H1 (cell line): ENCODE results near the gene LRRC43. TPM values are rescaled to one million over a fixed set of nuclear protein-coding genes. Genes with fewer than 3 reads are reported as not detected.

Experiments
- CTCF ChIA-PET: fragments of 300-600 bp; sonication (Branson Sonifier 250); formaldehyde crosslinking; loops from one replicate; lab custom pipeline; 2021; ENCODE audit not compliant: partially characterized antibody; lab: Charles Lee
- POLR2A ChIA-PET: fragments of 300-600 bp; sonication (Branson Sonifier 250); formaldehyde crosslinking; loops from one replicate; lab custom pipeline; 2021; ENCODE audit warnings: inconsistent platforms; ENCODE audit not compliant: partially characterized antibody; lab: Charles Lee
- DNase-seq, 2 experiments: peaks; one replicate each; pipeline versions ENCODE4 v3.0.0 to v3.0.0-alpha.2; 2010 to 2022; ENCODE audit warnings: low spot score in 2 of 2, low read depth in 1 of 2, mixed read lengths in 1 of 2
- FAIRE-seq: peaks from 2 replicates; lab custom pipeline; 2011; peaks lifted over from hg19 to GRCh38; lab: Jason Lieb, UNC
- H2AFZ ChIP-seq: 2 replicates; pipeline ENCODE4 v1.8.1; 2012; ENCODE audit warnings: low read length, inconsistent platforms
- H2AK5ac ChIP-seq: 2 replicates; pipeline ENCODE4 v1.6.1; 2013; ENCODE audit warnings: low read depth, low read length
- H2BK120ac ChIP-seq: replicated peaks from 2 replicates; pipeline ENCODE3; 2013; ENCODE audit warnings: low read depth, low read length, inconsistent platforms
- H2BK12ac ChIP-seq: 2 replicates; pipeline ENCODE4 v1.6.1; 2013; ENCODE audit warnings: low read depth, low read length
- H2BK15ac ChIP-seq: 2 replicates; pipeline ENCODE4 v1.6.1; 2013; ENCODE audit warnings: low read length
- H2BK20ac ChIP-seq: 2 replicates; pipeline ENCODE4 v1.6.1; 2013; ENCODE audit warnings: low read length
- H2BK5ac ChIP-seq: 2 replicates; pipeline ENCODE4 v1.6.1; 2013; ENCODE audit warnings: low read depth, low read length
- H3K14ac ChIP-seq: 2 replicates; pipeline ENCODE4 v1.6.1; 2013; ENCODE audit warnings: inconsistent platforms; ENCODE audit not compliant: insufficient read length
- H3K18ac ChIP-seq: 2 replicates; pipeline ENCODE4 v1.6.1; 2013; ENCODE audit warnings: low read length; ENCODE audit errors: extremely low read depth
- H3K23ac ChIP-seq: 2 replicates; pipeline ENCODE4 v1.6.1; 2013; ENCODE audit warnings: inconsistent platforms; ENCODE audit not compliant: insufficient read length
- H3K23me2 ChIP-seq: 2 replicates; pipeline ENCODE4 v1.6.1; 2013; ENCODE audit warnings: low read depth, low read length
- H3K27ac ChIP-seq: 2 replicates; pipeline ENCODE4 v1.6.1; 2011; ENCODE audit warnings: low read depth, low read length, inconsistent platforms
- H3K27me3 ChIP-seq, 4 experiments: replicated peaks in 1 of 4; 1 replicate in 1 of 4; 2 replicates in 3 of 4; pipeline versions ENCODE4 v1.6.1 to v1.8.1; 2011 to 2013; ENCODE audit warnings: low read length in 3 of 4, mild to moderate bottlenecking in 3 of 4, inconsistent platforms in 2 of 4, mixed read lengths in 2 of 4, moderate library complexity in 1 of 4; ENCODE audit not compliant: control insufficient read depth in 3 of 4, insufficient read depth in 3 of 4; ENCODE audit errors: extremely low read depth in 1 of 4
- H3K36me3 ChIP-seq, 4 experiments: 2 replicates each; pipeline versions ENCODE4 v1.6.1 to v1.8.1; 2011 to 2013; ENCODE audit warnings: mild to moderate bottlenecking in 4 of 4, low read length in 3 of 4, moderate library complexity in 2 of 4, control low read depth in 1 of 4, inconsistent platforms in 1 of 4; ENCODE audit not compliant: insufficient read depth in 4 of 4, control insufficient read depth in 2 of 4
- H3K4ac ChIP-seq: replicated peaks from 2 replicates; pipeline ENCODE3; 2013; ENCODE audit warnings: low read length, low read depth, mixed read lengths, inconsistent platforms; ENCODE audit not compliant: insufficient read length
- H3K4me1 ChIP-seq, 4 experiments: replicated peaks in 1 of 4; 1 replicate in 1 of 4; 2 replicates in 3 of 4; pipeline versions ENCODE4 v1.6.1 to v1.8.1; 2011 to 2013; ENCODE audit warnings: low read length in 3 of 4, inconsistent platforms in 2 of 4, mixed read lengths in 1 of 4; ENCODE audit not compliant: insufficient read depth in 4 of 4, control insufficient read depth in 3 of 4
- H3K4me2 ChIP-seq, 2 experiments: 2 replicates each; pipeline versions ENCODE4 v1.6.1 to v1.8.1; 2011 to 2013; ENCODE audit warnings: low read depth in 2 of 2, low read length in 2 of 2, control low read depth in 1 of 2, inconsistent platforms in 1 of 2, mild to moderate bottlenecking in 1 of 2; ENCODE audit not compliant: insufficient read depth in 1 of 2
- H3K4me3 ChIP-seq, 4 experiments: fragments of 200-600, 300-600 bp in 1 of 4; sonication (generic), shearing (Covaris generic), sonication (Bioruptor Twin) in 1 of 4; 2 replicates each; pipeline versions ENCODE4 v1.5.1 to v1.8.1; 2011 to 2016; ENCODE audit warnings: low read length in 4 of 4, low read depth in 3 of 4, control low read depth in 2 of 4, inconsistent platforms in 2 of 4, mild to moderate bottlenecking in 2 of 4, mixed read lengths in 1 of 4, moderate library complexity in 1 of 4; ENCODE audit not compliant: insufficient read depth in 2 of 4; ENCODE audit errors: extremely low read depth in 1 of 4
- H3K56ac ChIP-seq: replicated peaks from 2 replicates; pipeline ENCODE3; 2013; ENCODE audit warnings: low read depth, mild to moderate bottlenecking, mixed read lengths, low read length, inconsistent platforms; ENCODE audit not compliant: insufficient read length
- H3K79me1 ChIP-seq: 2 replicates; pipeline ENCODE4 v1.6.1; 2013; ENCODE audit warnings: low read depth, low read length, control low read depth
- H3K79me2 ChIP-seq, 2 experiments: 2 replicates each; pipeline versions ENCODE4 v1.6.1 to v1.8.1; 2012 to 2013; ENCODE audit warnings: low read length in 2 of 2, mild to moderate bottlenecking in 2 of 2, inconsistent platforms in 1 of 2; ENCODE audit not compliant: insufficient read depth in 2 of 2, control insufficient read depth in 1 of 2
- H3K9ac ChIP-seq, 4 experiments: replicated peaks in 1 of 4; 1 replicate in 1 of 4; 2 replicates in 3 of 4; pipeline versions ENCODE4 v1.6.1 to v1.8.1; 2011 to 2013; ENCODE audit warnings: low read depth in 3 of 4, low read length in 3 of 4, control low read depth in 2 of 4, mild to moderate bottlenecking in 2 of 4, moderate library complexity in 2 of 4, inconsistent platforms in 1 of 4; ENCODE audit errors: extremely low read depth in 1 of 4
- H3K9me3 ChIP-seq, 2 experiments: 2 replicates each; pipeline versions ENCODE4 v1.6.1 to v1.8.1; 2012 to 2013; ENCODE audit warnings: mild to moderate bottlenecking in 2 of 2, moderate library complexity in 2 of 2, control low read depth in 1 of 2, inconsistent platforms in 1 of 2, low read depth in 1 of 2, low read length in 1 of 2, mixed read lengths in 1 of 2; ENCODE audit not compliant: insufficient read depth in 2 of 2
- H4K20me1 ChIP-seq, 2 experiments: replicated peaks in 1 of 2; 2 replicates each; pipeline versions ENCODE3 to v1.8.1; 2011 to 2013; ENCODE audit warnings: inconsistent platforms in 2 of 2, low read length in 2 of 2, mild to moderate bottlenecking in 1 of 2; ENCODE audit not compliant: insufficient read depth in 2 of 2, control insufficient read depth in 1 of 2
- H4K5ac ChIP-seq: 2 replicates; pipeline ENCODE4 v1.6.1; 2013; ENCODE audit warnings: low read length, low read depth, mixed read lengths, inconsistent platforms; ENCODE audit not compliant: insufficient read length
- H4K8ac ChIP-seq: 2 replicates; pipeline ENCODE4 v1.8.0; 2013; ENCODE audit warnings: mild to moderate bottlenecking, moderate library complexity, low read length, inconsistent platforms; ENCODE audit not compliant: insufficient read depth; ENCODE audit errors: extremely low read depth
- H4K91ac ChIP-seq: replicated peaks from 2 replicates; pipeline ENCODE3; 2013; ENCODE audit warnings: low read length, mixed read lengths, inconsistent platforms; ENCODE audit not compliant: insufficient read length
- BACH1 ChIP-seq: IDR thresholded peaks from 2 replicates; pipeline ENCODE4 v1.6.1; 2012; ENCODE audit warnings: low read length, improper control_type of control experiment
- HDAC2 ChIP-seq, 2 experiments: fragments of 300-600 bp in 1 of 2; sonication (generic) in 1 of 2; IDR thresholded peaks; 2 replicates each; pipeline ENCODE4 v1.6.1; 2011 to 2012; ENCODE audit warnings: low read depth in 2 of 2, low read length in 2 of 2, mild to moderate bottlenecking in 2 of 2, moderate library complexity in 2 of 2, borderline replicate concordance in 1 of 2, inconsistent platforms in 1 of 2
- JUND ChIP-seq: IDR thresholded peaks from 2 replicates; pipeline ENCODE4 v1.6.1; 2011; ENCODE audit warnings: mild to moderate bottlenecking, improper control_type of control experiment, low read length
- KDM1A ChIP-seq: fragments of 200-600, 300-600 bp; sonication (generic); IDR thresholded peaks from 2 replicates; pipeline ENCODE4 v1.7.1; 2016; ENCODE audit warnings: mild to moderate bottlenecking, low read length, borderline replicate concordance
- MAFK ChIP-seq: IDR thresholded peaks from 2 replicates; pipeline ENCODE4 v1.6.1; 2012; ENCODE audit warnings: low read depth, mild to moderate bottlenecking, improper control_type of control experiment, low read length
- NRF1 ChIP-seq: IDR thresholded peaks from 2 replicates; pipeline ENCODE4 v1.6.1; 2011; ENCODE audit warnings: mild to moderate bottlenecking, low read depth, low read length, improper control_type of control experiment
- RBBP5 ChIP-seq: IDR thresholded peaks from 2 replicates; pipeline ENCODE4 v1.7.1; 2012; ENCODE audit warnings: low read depth, mild to moderate bottlenecking, inconsistent platforms, low read length, moderate library complexity, borderline replicate concordance
- SUZ12 ChIP-seq: fragments of 200-600 bp; sonication (generic); IDR thresholded peaks from 2 replicates; pipeline ENCODE4 v1.6.1; 2012; ENCODE audit warnings: mild to moderate bottlenecking, inconsistent platforms, low read length, moderate library complexity, mixed read lengths
- TBP ChIP-seq: IDR thresholded peaks from 2 replicates; pipeline ENCODE4 v1.6.1; 2011; ENCODE audit warnings: low read depth, low read length, improper control_type of control experiment
- TCF12 ChIP-seq: IDR thresholded peaks from 2 replicates; pipeline ENCODE4 v1.6.1; 2011; ENCODE audit warnings: low read depth, mild to moderate bottlenecking, low read length
- YY1 ChIP-seq: IDR thresholded peaks from 2 replicates; pipeline ENCODE4 v1.6.1; 2011; ENCODE audit warnings: low read depth, mild to moderate bottlenecking, low read length
- WGBS, 2 experiments: shearing (Covaris generic) in 1 of 2; methylation state at CpG; one replicate each; pipeline versions ENCODE4 v1.1.6 to v1.1.7; 2013 to 2015; ENCODE audit warnings: low lambda C conversion rate in 2 of 2, mixed read lengths in 2 of 2, inconsistent platforms in 1 of 2, low coverage in 1 of 2, missing lambda C conversion rate in 1 of 2; ENCODE audit not compliant: insufficient replicate concordance in 2 of 2, insufficient coverage in 1 of 2, insufficient read length in 1 of 2; ENCODE audit errors: extremely low coverage in 1 of 2, missing lambda C conversion rate in 1 of 2; 5-methylcytosine and 5-hydroxymethylcytosine counted together
- polyA plus RNA-seq, 7 experiments: library from polyadenylated mRNA; depleted of rRNA in 3 of 7; stranded (reverse) in 5 of 7; unstranded in 2 of 7; fragments of >200 nt in 5 of 7; fragments of 200-250 nt in 2 of 7; gene quantifications; 1 replicate in 5 of 7; 2 replicates in 1 of 7; 4 replicates in 1 of 7; pipeline versions ENCODE4 v1.2.1 to v1.2.3, GENCODE V29; 2011 to 2013; ENCODE audit warnings: missing spikeins in 2 of 7, mixed read lengths in 2 of 7
- total RNA-seq: library from RNA; stranded (reverse); fragmentation: NEBNext Ultra II Directional; extraction: Animal tissue kit (Norgen Biotek cat#: 25700); gene quantifications from 2 replicates; pipeline ENCODE4 v1.2.1, GENCODE V29; 2021
- TF ChIP-seq, protein P1 (sequence below): IDR thresholded peaks from 2 replicates; pipeline ENCODE4 v1.6.1; 2012; ENCODE audit warnings: inconsistent platforms
- TF ChIP-seq, protein P2 (sequence below): IDR thresholded peaks from 2 replicates; pipeline ENCODE4 v1.6.1; 2011; ENCODE audit warnings: low read depth, mild to moderate bottlenecking, low read length; ENCODE audit not compliant: insufficient read depth

LRRC43 gene
- total and polyA plus RNA-seq, 2 of the 8 experiments (the other 6 are each of a cell fraction or from before 2014, with no cell fraction given) = 0.35 to 0.44 TPM

DNA sequence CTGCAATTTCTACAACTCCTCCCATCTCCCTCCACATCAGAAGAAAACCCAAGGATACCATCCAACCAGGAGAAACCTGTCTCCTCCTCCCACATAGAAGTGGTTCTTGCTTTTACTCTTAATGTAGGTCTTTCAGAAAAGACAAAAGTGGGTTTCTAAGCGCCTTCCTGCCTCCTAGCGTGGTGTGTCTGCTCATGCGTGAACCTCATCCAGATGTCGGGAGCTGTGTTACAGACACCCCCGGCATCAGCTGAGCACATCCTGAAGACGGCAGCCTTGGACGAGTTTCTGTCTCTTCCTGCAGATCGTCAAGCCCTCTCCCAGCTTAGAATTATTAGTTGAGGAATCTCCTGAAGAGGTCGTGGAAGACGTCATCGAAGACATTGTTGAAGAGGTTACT, 9.5 kb downstream of the LRRC43 start:
- Histone ChIP-seq H3K23me2 (no peaks in the 10 kb centered on the region), H3K18ac (no peak overlapping the region), H4K5ac (no peak overlapping the region), H3K27ac (no peak overlapping the region), H3K4ac (no peak overlapping the region), H3K79me2 (no peaks in the 10 kb centered on the region), H3K4me3 (no peak overlapping the region), H3K36me3 (no peaks in the 10 kb centered on the region), H2AK5ac (no peak overlapping the region), H3K27me3 (no peaks in the 10 kb centered on the region), H3K14ac (no peak overlapping the region), H3K4me2 (no peak overlapping the region), H2BK20ac (no peak overlapping the region), H3K9ac (no peak overlapping the region), H2AFZ (no peak overlapping the region), H2BK12ac (no peak overlapping the region), H4K91ac (no peak overlapping the region), H4K8ac (no peak overlapping the region), H3K56ac (no peak overlapping the region), H2BK120ac (no peak overlapping the region), H2BK5ac (no peak overlapping the region), H3K79me1 (no peaks in the 10 kb centered on the region), H2BK15ac (no peak overlapping the region), H3K23ac (no peak overlapping the region), H3K9me3 (no peaks in the 10 kb centered on the region), H3K4me1 (peaks cover 0 to 4% (median under 1%) of the 10 kb centered on the region in 4 experiments; a peak in 2 of 7 replicates), H4K20me1 (no peaks in the 10 kb centered on the region)
- FAIRE-seq (no peak), DNase-seq (no peak)
- 96% methylated on average over 11 of the region's 11 CpGs; no CpG with 5 or more reads in 1 of the 2 experiments for WGBS, 2 experiments
- ChIA-PET CTCF (interaction anchor here (0.9 to 4.8 kb wide), 10 partner anchors 9 to 141 kb away, joined by 3 to 27 read pairs (median 4); partner anchors contain the start of gene LRRC43), POLR2A (interaction anchor here (0.7 to 1.9 kb wide), 4 partner anchors 11 to 44 kb away, joined by 3 to 6 read pairs (median 4); partner anchors contain the start of gene B3GNT4)
- no peak for TF ChIP-seq SUZ12
- TF ChIP-seq YY1 = no peak
- no peak for TF ChIP-seq TBP
- no peak for TF ChIP-seq NRF1
- TF ChIP-seq, protein P1, sequence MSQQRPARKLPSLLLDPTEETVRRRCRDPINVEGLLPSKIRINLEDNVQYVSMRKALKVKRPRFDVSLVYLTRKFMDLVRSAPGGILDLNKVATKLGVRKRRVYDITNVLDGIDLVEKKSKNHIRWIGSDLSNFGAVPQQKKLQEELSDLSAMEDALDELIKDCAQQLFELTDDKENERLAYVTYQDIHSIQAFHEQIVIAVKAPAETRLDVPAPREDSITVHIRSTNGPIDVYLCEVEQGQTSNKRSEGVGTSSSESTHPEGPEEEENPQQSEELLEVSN = no peak
- TF ChIP-seq JUND = no peak
- TF ChIP-seq TCF12 = no peak
- no peak for TF ChIP-seq BACH1
- TF ChIP-seq, protein P2, sequence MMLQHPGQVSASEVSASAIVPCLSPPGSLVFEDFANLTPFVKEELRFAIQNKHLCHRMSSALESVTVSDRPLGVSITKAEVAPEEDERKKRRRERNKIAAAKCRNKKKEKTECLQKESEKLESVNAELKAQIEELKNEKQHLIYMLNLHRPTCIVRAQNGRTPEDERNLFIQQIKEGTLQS = no peak
- TF ChIP-seq MAFK = no peak
- TF ChIP-seq HDAC2 (IDR thresholded peaks at IDR 0.05; ENCODE audit: borderline replicate concordance in 1 of 2, low read depth in 2 of 2, low read length in 2 of 2) = no peak
- no peak for TF ChIP-seq RBBP5
- TF ChIP-seq KDM1A = no peak
